Measurements from ENCODE around the gene KHNYN. TPM values are rescaled to one million over a fixed set of nuclear protein-coding genes. Genes with fewer than 3 reads are reported as not detected.

KHNYN gene
- total and polyA plus RNA-seq, 2 of the 8 experiments (the other 6 are each of a cell fraction or from before 2014, with no cell fraction given): 7.6 to 22.3 TPM

- no peak overlapping the region for H3K4ac ChIP-seq (replicated peaks; ENCODE audit: insufficient read length, low read depth, low read length)
- H3K27me3 ChIP-seq (replicated peaks in 1 of 4; ENCODE audit: control insufficient read depth in 3 of 4, extremely low read depth in 1 of 4, insufficient read depth in 3 of 4, low read length in 3 of 4): peaks cover 0 to 17% (median 1%) of the 10 kb centered on the region in 4 experiments; a peak in 3 of 7 replicates
- no peak for TF ChIP-seq KDM4A (IDR thresholded peaks at IDR 0.05; ENCODE audit: low read depth, low read length, severe bottlenecking)
- TF ChIP-seq EZH2 (IDR thresholded peaks at IDR 0.05; ENCODE audit: low read depth, low read length, severe bottlenecking): peak; percentile 44
- peak overlapping the region; percentile 62; the same call in 1 of the 2 replicates for H3K18ac ChIP-seq (ENCODE audit: extremely low read depth, low read length)
- H3K23me2 ChIP-seq (ENCODE audit: low read depth, low read length): peaks cover 5% of the 10 kb centered on the region; the same call in 1 of the 2 replicates
- H3K36me3 ChIP-seq (ENCODE audit: control insufficient read depth in 2 of 4, insufficient read depth in 4 of 4, low read length in 3 of 4): 0 out of 8 replicates have a peak, but pooled peaks cover 0 to 4% (median 0%) of the 10 kb centered on the region in 4 experiments
- no peak overlapping the region for H2AFZ ChIP-seq (ENCODE audit: low read length)
- no peaks in the 10 kb centered on the region for H3K9me3 ChIP-seq (ENCODE audit: insufficient read depth in 2 of 2, low read depth in 1 of 2, low read length in 1 of 2)
- H3K9ac ChIP-seq (replicated peaks in 1 of 4; ENCODE audit: extremely low read depth in 1 of 4, low read depth in 3 of 4, low read length in 3 of 4): no peak overlapping the region
- H4K91ac ChIP-seq (replicated peaks; ENCODE audit: insufficient read length, low read length): no peak overlapping the region
- peak overlapping the region; percentile 85 to 89 for H3K4me2 ChIP-seq (ENCODE audit: insufficient read depth in 1 of 2, low read depth in 2 of 2, low read length in 2 of 2)
- peak overlapping the region; percentile 75; the same call in 1 of the 2 replicates for H2BK15ac ChIP-seq (ENCODE audit: low read length)
- H2BK20ac ChIP-seq (ENCODE audit: low read length): no peak overlapping the region
- ChIA-PET CTCF (ENCODE audit: partially characterized antibody) (interaction anchor here (0.6 to 21.3 kb wide), 9 partner anchors 8 to 396 kb away, joined by 3 to 664 read pairs (median 35); partner anchors contain the start of genes ADCY4, NFATC4 and RIPK3), POLR2A (ENCODE audit: partially characterized antibody) (interaction anchor here (1.1 to 5.4 kb wide), 10 partner anchors 9 to 95 kb away, joined by 4 to 46 read pairs (median 16); partner anchors contain the start of genes ADCY4, NYNRIN and SDR39U1)
- H3K56ac ChIP-seq (replicated peaks; ENCODE audit: insufficient read length, low read depth, low read length): no peak overlapping the region
- no peak overlapping the region for H4K5ac ChIP-seq (ENCODE audit: insufficient read length, low read depth, low read length)
- H3K27ac ChIP-seq (ENCODE audit: low read depth, low read length): no peak overlapping the region
- no peak for FAIRE-seq
- no peak overlapping the region for H2AK5ac ChIP-seq (ENCODE audit: low read depth, low read length)
- no peak overlapping the region for H3K23ac ChIP-seq (ENCODE audit: insufficient read length)
- peaks cover 0 to 3% of the 10 kb centered on the region in 2 experiments for H4K20me1 ChIP-seq (replicated peaks in 1 of 2; ENCODE audit: control insufficient read depth in 1 of 2, insufficient read depth in 2 of 2, low read length in 2 of 2)
- H3K14ac ChIP-seq (ENCODE audit: insufficient read length): no peak overlapping the region
- no peaks in the 10 kb centered on the region for H3K79me1 ChIP-seq (ENCODE audit: low read depth, low read length)
- peak overlapping the region; percentile 36 for H4K8ac ChIP-seq (ENCODE audit: extremely low read depth, insufficient read depth, low read length)
- peaks cover 6 to 21% (median 15%) of the 10 kb centered on the region in 4 experiments for H3K4me1 ChIP-seq (replicated peaks in 1 of 4; ENCODE audit: control insufficient read depth in 3 of 4, insufficient read depth in 4 of 4, low read length in 3 of 4)
- H2BK120ac ChIP-seq (replicated peaks; ENCODE audit: low read depth, low read length): no peak overlapping the region
- no peak for DNase-seq (ENCODE audit: low read depth in 1 of 2, low spot score in 2 of 2)
- 87% methylated on average over 13 of the region's 18 CpGs; no CpG with 5 or more reads in 1 of the 2 experiments for WGBS, 2 experiments (ENCODE audit: extremely low coverage in 1 of 2, insufficient coverage in 1 of 2, insufficient read length in 1 of 2, insufficient replicate concordance in 2 of 2, low coverage in 1 of 2, low lambda C conversion rate in 2 of 2, missing lambda C conversion rate in 1 of 2)
- H3K4me3 ChIP-seq (ENCODE audit: extremely low read depth in 1 of 4, insufficient read depth in 2 of 4, low read depth in 3 of 4, low read length in 4 of 4): peak overlapping the region in 2 of 4 experiments; percentile 75 to 76; a peak in 4 of 8 replicates
- H2BK12ac ChIP-seq (ENCODE audit: low read depth, low read length): no peak overlapping the region; the same call in 1 of the 2 replicates
- no peak overlapping the region for H2BK5ac ChIP-seq (ENCODE audit: low read depth, low read length)
- no peaks in the 10 kb centered on the region for H3K79me2 ChIP-seq (ENCODE audit: control insufficient read depth in 1 of 2, insufficient read depth in 2 of 2, low read length in 2 of 2)
Measured at GRCh38 chr14:24428628-24429394, 943 bp upstream of the KHNYN start.
